Nephron (organoid): ENCODE results near the gene AZU1.

Experiments
- H3K27ac Mint-ChIP-seq, 3 experiments: 2 replicates each; pipeline ENCODE4 v1.8.0; 2020; ENCODE audit warnings: mixed read lengths in 3 of 3, mild to moderate bottlenecking in 2 of 3, moderate library complexity in 1 of 3
- H3K27me3 Mint-ChIP-seq: 2 replicates; pipeline ENCODE4 v1.8.0; 2021; ENCODE audit warnings: low read depth, mild to moderate bottlenecking, moderate library complexity, mixed read lengths
- H3K36me3 Mint-ChIP-seq: 2 replicates; pipeline ENCODE4 v1.8.0; 2020; ENCODE audit warnings: low read depth, mixed read lengths
- H3K4me1 Mint-ChIP-seq: 2 replicates; pipeline ENCODE4 v1.8.0; 2020; ENCODE audit warnings: mixed read lengths
- H3K4me3 Mint-ChIP-seq, 3 experiments: 2 replicates each; pipeline ENCODE4 v1.8.0; 2020; ENCODE audit warnings: mild to moderate bottlenecking in 3 of 3, mixed read lengths in 3 of 3, moderate library complexity in 2 of 3
- H3K9me3 Mint-ChIP-seq: 2 replicates; pipeline ENCODE4 v1.8.0; 2020; ENCODE audit warnings: mixed read lengths
- TF ChIP-seq, protein P1 (sequence below), 3 experiments: fragments of 200-600 bp; sonication (generic); IDR thresholded peaks; one replicate each; pipeline ENCODE4 v1.5.0; 2021; ENCODE audit warnings: antibody characterized with exemption in 3 of 3; ENCODE audit not compliant: unreplicated experiment in 3 of 3

The AZU1 gene

DNA sequence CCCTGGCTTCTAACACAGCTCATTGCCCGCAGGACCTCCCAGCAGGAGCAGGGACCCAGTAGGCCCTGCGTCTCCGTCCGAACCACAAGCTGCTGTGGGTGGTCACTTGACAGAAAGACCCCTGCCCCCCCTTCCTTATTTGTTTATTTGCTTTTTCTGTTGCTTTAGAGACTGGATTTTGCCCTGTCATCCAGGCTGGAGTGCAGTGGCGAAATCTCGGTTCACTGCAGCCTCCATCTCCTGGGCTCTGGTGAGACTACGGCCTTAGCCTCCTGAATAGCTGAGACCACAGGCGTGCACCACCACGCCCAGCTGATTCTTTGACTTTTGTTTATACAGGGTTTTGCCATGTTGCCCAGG, 38.0 kb upstream of the AZU1 start:
- Mint-ChIP-seq H3K4me3 (peak overlapping the region; percentile 21 to 42 (median 38)), H3K27ac (peak overlapping the region; percentile 81 to 89 (median 81)), H3K4me1 (peaks cover 14% of the 10 kb centered on the region), H3K36me3 (no peaks in the 10 kb centered on the region), H3K27me3 (peaks cover under 1% of the 10 kb centered on the region), H3K9me3 (no peaks in the 10 kb centered on the region)
- TF ChIP-seq, protein P1, sequence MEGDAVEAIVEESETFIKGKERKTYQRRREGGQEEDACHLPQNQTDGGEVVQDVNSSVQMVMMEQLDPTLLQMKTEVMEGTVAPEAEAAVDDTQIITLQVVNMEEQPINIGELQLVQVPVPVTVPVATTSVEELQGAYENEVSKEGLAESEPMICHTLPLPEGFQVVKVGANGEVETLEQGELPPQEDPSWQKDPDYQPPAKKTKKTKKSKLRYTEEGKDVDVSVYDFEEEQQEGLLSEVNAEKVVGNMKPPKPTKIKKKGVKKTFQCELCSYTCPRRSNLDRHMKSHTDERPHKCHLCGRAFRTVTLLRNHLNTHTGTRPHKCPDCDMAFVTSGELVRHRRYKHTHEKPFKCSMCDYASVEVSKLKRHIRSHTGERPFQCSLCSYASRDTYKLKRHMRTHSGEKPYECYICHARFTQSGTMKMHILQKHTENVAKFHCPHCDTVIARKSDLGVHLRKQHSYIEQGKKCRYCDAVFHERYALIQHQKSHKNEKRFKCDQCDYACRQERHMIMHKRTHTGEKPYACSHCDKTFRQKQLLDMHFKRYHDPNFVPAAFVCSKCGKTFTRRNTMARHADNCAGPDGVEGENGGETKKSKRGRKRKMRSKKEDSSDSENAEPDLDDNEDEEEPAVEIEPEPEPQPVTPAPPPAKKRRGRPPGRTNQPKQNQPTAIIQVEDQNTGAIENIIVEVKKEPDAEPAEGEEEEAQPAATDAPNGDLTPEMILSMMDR (IDR thresholded peaks at IDR 0.05; ENCODE audit: unreplicated experiment in 3 of 3), result no peak

GRCh38 chr19:791007-791566, 36.5 kb upstream of the AZU1 start:
- Mint-ChIP-seq H3K27ac (peak overlapping the region; percentile 66 to 85 (median 69)), H3K9me3 (no peaks in the 10 kb centered on the region), H3K4me1 (peaks cover 14% of the 10 kb centered on the region), H3K4me3 (peak overlapping the region in 1 of 3 experiments; percentile 32), H3K36me3 (no peaks in the 10 kb centered on the region), H3K27me3 (no peaks in the 10 kb centered on the region)
- TF ChIP-seq, protein P1 (IDR thresholded peaks at IDR 0.05; ENCODE audit: unreplicated experiment in 3 of 3), result no peak

- H3K4me3 Mint-ChIP-seq, result no peak overlapping the region
- no peaks in the 10 kb centered on the region for H3K27me3 Mint-ChIP-seq
- H3K27ac Mint-ChIP-seq, result peak overlapping the region; percentile 69 to 85 (median 74)
Observed at GRCh38 chr19:791567-792305, 35.9 kb upstream of the AZU1 start.

GRCh38 chr19:792306-792885, 35.2 kb upstream of the AZU1 start:
- Mint-ChIP-seq H3K27me3 (no peaks in the 10 kb centered on the region), H3K9me3 (no peaks in the 10 kb centered on the region), H3K4me1 (peaks cover 21% of the 10 kb centered on the region), H3K27ac (peak overlapping the region in 2 of 3 experiments; percentile 73 to 74), H3K36me3 (no peaks in the 10 kb centered on the region), H3K4me3 (no peak overlapping the region)
- TF ChIP-seq, protein P1 (IDR thresholded peaks at IDR 0.05; ENCODE audit: unreplicated experiment in 3 of 3), result no peak

More at GRCh38 chr19:791567-792305, 35.9 kb upstream of the AZU1 start:
- no peaks in the 10 kb centered on the region for H3K9me3 Mint-ChIP-seq
- H3K36me3 Mint-ChIP-seq, result no peaks in the 10 kb centered on the region
- TF ChIP-seq, protein P1 (IDR thresholded peaks at IDR 0.05; ENCODE audit: unreplicated experiment in 3 of 3), result no peak
- peaks cover 17% of the 10 kb centered on the region for H3K4me1 Mint-ChIP-seq

DNA sequence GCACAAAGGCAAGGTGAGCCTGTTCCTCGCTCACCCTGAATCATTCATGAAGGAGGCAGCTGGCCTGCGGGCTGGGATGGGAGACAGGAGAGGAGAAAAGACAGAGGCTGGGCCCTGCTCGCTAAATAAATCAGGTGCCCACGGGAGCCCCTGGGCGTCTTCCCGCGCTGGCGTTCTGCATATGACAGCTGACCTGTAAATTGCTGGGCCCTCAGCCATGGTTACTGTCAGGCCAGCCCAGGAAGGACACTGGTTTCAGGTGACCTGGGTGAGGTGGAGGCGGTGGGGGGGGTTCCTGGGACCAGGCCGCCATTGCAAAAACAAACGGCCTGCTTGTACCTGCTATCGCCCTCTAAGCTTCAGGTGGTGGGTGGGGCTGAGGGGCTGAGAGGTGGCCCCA, 33.8 kb upstream of the AZU1 start:
- TF ChIP-seq, protein P1 (IDR thresholded peaks at IDR 0.05; ENCODE audit: unreplicated experiment in 3 of 3), result no peak
- Mint-ChIP-seq H3K36me3 (no peaks in the 10 kb centered on the region), H3K4me3 (peak overlapping the region in 2 of 3 experiments; percentile 31 to 57), H3K27ac (no peak overlapping the region), H3K4me1 (peaks cover 18% of the 10 kb centered on the region), H3K27me3 (no peaks in the 10 kb centered on the region), H3K9me3 (no peaks in the 10 kb centered on the region)
